BJ (cell line): ENCODE measurements around the gene TSHZ2. TPM values are rescaled to one million over a fixed set of nuclear protein-coding genes. Genes with fewer than 3 reads are reported as not detected.

Source experiments
- CTCF ChIA-PET: fragments of 350-600 bp; formaldehyde crosslinking; extraction: SDS; loops from one replicate; lab custom pipeline; 2021; ENCODE audit warnings: antibody characterized with exemption, inconsistent platforms; lab: Yijun Ruan, JAX
- POLR2A ChIA-PET: fragments of 300-600 bp; sonication (Branson Sonifier 250); formaldehyde crosslinking; extraction: SDS; loops from one replicate; lab custom pipeline; 2021; ENCODE audit warnings: antibody characterized with exemption; lab: Charles Lee
- DNase-seq: peaks from one replicate; pipeline ENCODE4 v3.0.0-alpha.2; 2011; ENCODE audit warnings: low read depth
- H3K27me3 ChIP-seq: 2 replicates; pipeline ENCODE4 v1.6.0; 2011; ENCODE audit warnings: low read length; ENCODE audit not compliant: control insufficient read depth, insufficient read depth
- H3K36me3 ChIP-seq: 2 replicates; pipeline ENCODE4 v1.5.1; 2011; ENCODE audit warnings: low read length; ENCODE audit not compliant: control insufficient read depth, insufficient read depth
- H3K4me3 ChIP-seq: 2 replicates; pipeline ENCODE4 v1.5.1; 2011; ENCODE audit warnings: low read depth, mild to moderate bottlenecking, control low read depth, low read length
- polyA plus RNA-seq: library from polyadenylated mRNA; depleted of rRNA; stranded (reverse); fragments of >200 nt; gene quantifications from 2 replicates; pipeline ENCODE4 v1.2.3, GENCODE V29; 2011
- TF ChIP-seq, protein P1 (sequence below): IDR thresholded peaks from 2 replicates; pipeline ENCODE4 v1.5.1; 2011; ENCODE audit warnings: low read depth, mild to moderate bottlenecking, control low read depth, inconsistent platforms, low read length, moderate library complexity; ENCODE audit not compliant: insufficient read depth

The TSHZ2 gene
- polyA plus RNA-seq, 1 experiment = not detected

- H3K4me3 ChIP-seq = no peak overlapping the region
- no peaks in the 10 kb centered on the region for H3K27me3 ChIP-seq
- CTCF ChIA-PET = interaction anchor here (0.8 kb wide), 1 partner anchor 21 kb away, joined by 3 read pairs; no protein-coding TSS in a partner anchor
- no peaks in the 10 kb centered on the region for H3K36me3 ChIP-seq
- POLR2A ChIA-PET = no interaction called here
- no peak for DNase-seq
- TF ChIP-seq, protein P1, sequence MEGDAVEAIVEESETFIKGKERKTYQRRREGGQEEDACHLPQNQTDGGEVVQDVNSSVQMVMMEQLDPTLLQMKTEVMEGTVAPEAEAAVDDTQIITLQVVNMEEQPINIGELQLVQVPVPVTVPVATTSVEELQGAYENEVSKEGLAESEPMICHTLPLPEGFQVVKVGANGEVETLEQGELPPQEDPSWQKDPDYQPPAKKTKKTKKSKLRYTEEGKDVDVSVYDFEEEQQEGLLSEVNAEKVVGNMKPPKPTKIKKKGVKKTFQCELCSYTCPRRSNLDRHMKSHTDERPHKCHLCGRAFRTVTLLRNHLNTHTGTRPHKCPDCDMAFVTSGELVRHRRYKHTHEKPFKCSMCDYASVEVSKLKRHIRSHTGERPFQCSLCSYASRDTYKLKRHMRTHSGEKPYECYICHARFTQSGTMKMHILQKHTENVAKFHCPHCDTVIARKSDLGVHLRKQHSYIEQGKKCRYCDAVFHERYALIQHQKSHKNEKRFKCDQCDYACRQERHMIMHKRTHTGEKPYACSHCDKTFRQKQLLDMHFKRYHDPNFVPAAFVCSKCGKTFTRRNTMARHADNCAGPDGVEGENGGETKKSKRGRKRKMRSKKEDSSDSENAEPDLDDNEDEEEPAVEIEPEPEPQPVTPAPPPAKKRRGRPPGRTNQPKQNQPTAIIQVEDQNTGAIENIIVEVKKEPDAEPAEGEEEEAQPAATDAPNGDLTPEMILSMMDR = no peak
Observed at GRCh38 chr20:53284696-53285095, 312.5 kb downstream of the TSHZ2 start.

- TF ChIP-seq, protein P1 = no peak
- CTCF ChIA-PET = no interaction called here
Observed at GRCh38 chr20:53287357-53288042, 315.3 kb downstream of the TSHZ2 start.

GRCh38 chr20:53291548-53291947 is 319.4 kb downstream of the TSHZ2 start:
- H3K27me3 ChIP-seq = no peaks in the 10 kb centered on the region
- TF ChIP-seq, protein P1 = no peak
- H3K36me3 ChIP-seq = no peaks in the 10 kb centered on the region
- CTCF ChIA-PET = interaction anchor here (0.6 kb wide), 1 partner anchor 976 kb away, joined by 3 read pairs; no protein-coding TSS in a partner anchor
- no peak for DNase-seq
- no peak overlapping the region for H3K4me3 ChIP-seq
- POLR2A ChIA-PET = no interaction called here

More at GRCh38 chr20:53287357-53288042, 315.3 kb downstream of the TSHZ2 start:
- Histone ChIP-seq H3K4me3 (no peak overlapping the region), H3K27me3 (no peaks in the 10 kb centered on the region), H3K36me3 (no peaks in the 10 kb centered on the region)
- DNase-seq = no peak
- POLR2A ChIA-PET = no interaction called here

GRCh38 chr20:53292347-53292746 is 320.2 kb downstream of the TSHZ2 start:
- CTCF ChIA-PET = no interaction called here
- POLR2A ChIA-PET = no interaction called here
- no peak overlapping the region for H3K4me3 ChIP-seq
- TF ChIP-seq, protein P1 = no peak
- H3K27me3 ChIP-seq = no peaks in the 10 kb centered on the region
- DNase-seq = no peak
- no peaks in the 10 kb centered on the region for H3K36me3 ChIP-seq

GRCh38 chr20:53294804-53295203 is 322.6 kb downstream of the TSHZ2 start:
- Histone ChIP-seq H3K4me3 (no peak overlapping the region), H3K27me3 (no peaks in the 10 kb centered on the region), H3K36me3 (no peaks in the 10 kb centered on the region)
- ChIA-PET POLR2A (no interaction called here), CTCF (no interaction called here)
- DNase-seq = no peak
- TF ChIP-seq, protein P1 = no peak
